Ishikawa (cell line): ENCODE data around the gene TBC1D22A.

ENCODE experiments used
- CEBPB ChIP-seq: IDR thresholded peaks from 2 replicates; pipeline ENCODE4 v1.6.1; 2012
- CREB1 ChIP-seq: IDR thresholded peaks from 2 replicates; pipeline ENCODE4 v1.6.1; 2012; ENCODE audit warnings: low read depth
- EGR1 ChIP-seq: IDR thresholded peaks from 2 replicates; pipeline ENCODE4 v1.6.1; 2012
- EP300 ChIP-seq: IDR thresholded peaks from 2 replicates; pipeline ENCODE4 v1.6.1; 2012; ENCODE audit warnings: borderline replicate concordance
- FOXM1 ChIP-seq: IDR thresholded peaks from 2 replicates; pipeline ENCODE4 v1.6.1; 2012; ENCODE audit warnings: low read depth, borderline replicate concordance
- MAX ChIP-seq: IDR thresholded peaks from 2 replicates; pipeline ENCODE4 v1.6.1; 2012
- NFIC ChIP-seq: IDR thresholded peaks from 2 replicates; pipeline ENCODE4 v1.6.1; 2012
- RAD21 ChIP-seq: IDR thresholded peaks from 2 replicates; pipeline ENCODE4 v1.6.1; 2012; ENCODE audit warnings: low read depth
- REST ChIP-seq: IDR thresholded peaks from 2 replicates; pipeline ENCODE4 v1.6.1; 2012; ENCODE audit warnings: low read depth, mild to moderate bottlenecking
- TAF1 ChIP-seq: IDR thresholded peaks from 2 replicates; pipeline ENCODE4 v1.6.1; 2012; ENCODE audit warnings: low read depth, mild to moderate bottlenecking
- TCF12 ChIP-seq: IDR thresholded peaks from 2 replicates; pipeline ENCODE4 v1.6.1; 2012; ENCODE audit warnings: low read depth
- TEAD4 ChIP-seq: IDR thresholded peaks from 2 replicates; pipeline ENCODE4 v1.6.1; 2012
- YY1 ChIP-seq: IDR thresholded peaks from 2 replicates; pipeline ENCODE4 v1.6.1; 2012; ENCODE audit warnings: low read depth
- ZBTB7A ChIP-seq: IDR thresholded peaks from 2 replicates; pipeline ENCODE4 v1.6.1; 2012; ENCODE audit warnings: low read depth
- TF ChIP-seq, protein P1 (sequence below): IDR thresholded peaks from 2 replicates; pipeline ENCODE4 v1.6.1; 2012

TBC1D22A gene

GRCh38 chr22:46764140-46764680, 1.8 kb downstream of the TBC1D22A start:
- TF ChIP-seq TAF1: no peak

GRCh38 chr22:46764779-46765485, 2.5 kb downstream of the TBC1D22A start:
- TF ChIP-seq YY1 (no peak), TEAD4 (no peak), CREB1 (no peak), TAF1 (no peak), NFIC (no peak), FOXM1 (no peak), REST (no peak), EP300 (no peak), EGR1 (no peak), RAD21 (no peak), MAX (no peak), CEBPB (no peak), ZBTB7A (no peak), TCF12 (no peak)
- TF ChIP-seq, protein P1, sequence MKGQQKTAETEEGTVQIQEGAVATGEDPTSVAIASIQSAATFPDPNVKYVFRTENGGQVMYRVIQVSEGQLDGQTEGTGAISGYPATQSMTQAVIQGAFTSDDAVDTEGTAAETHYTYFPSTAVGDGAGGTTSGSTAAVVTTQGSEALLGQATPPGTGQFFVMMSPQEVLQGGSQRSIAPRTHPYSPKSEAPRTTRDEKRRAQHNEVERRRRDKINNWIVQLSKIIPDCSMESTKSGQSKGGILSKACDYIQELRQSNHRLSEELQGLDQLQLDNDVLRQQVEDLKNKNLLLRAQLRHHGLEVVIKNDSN: no peak

DNA sequence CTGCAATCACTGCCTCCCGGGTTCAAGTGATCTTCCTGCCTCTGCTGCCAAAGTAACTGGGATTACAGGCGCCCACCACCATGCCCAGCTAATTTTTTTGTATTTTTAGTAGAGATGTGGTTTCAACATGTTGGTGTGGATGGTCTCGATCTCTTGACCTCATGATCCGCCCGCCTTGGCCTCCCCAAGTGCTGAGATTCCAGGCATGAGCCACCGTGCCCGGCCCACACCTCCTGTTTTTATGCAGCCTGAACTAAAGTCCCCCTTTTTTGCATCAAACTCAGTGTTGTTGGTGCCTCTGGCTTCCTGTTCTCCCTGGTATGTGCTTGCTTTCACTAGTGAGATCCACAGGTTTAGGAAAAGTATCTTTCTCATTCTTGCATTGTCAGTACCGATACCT, 4.2 kb downstream of the TBC1D22A start:
- TF ChIP-seq NFIC (no peak), CREB1 (no peak), EP300 (no peak)

GRCh38 chr22:46767249-46767985, 5.0 kb downstream of the TBC1D22A start:
- TF ChIP-seq MAX: no peak
- TF ChIP-seq REST: no peak
- TF ChIP-seq, protein P1: no peak
- TF ChIP-seq RAD21: no peak
- no peak for TF ChIP-seq EP300
- TF ChIP-seq NFIC: no peak
- no peak for TF ChIP-seq TCF12
- no peak for TF ChIP-seq TAF1
- no peak for TF ChIP-seq ZBTB7A
- TF ChIP-seq YY1: no peak
- TF ChIP-seq EGR1: no peak
- no peak for TF ChIP-seq TEAD4
- no peak for TF ChIP-seq FOXM1
- TF ChIP-seq CEBPB: no peak
- TF ChIP-seq CREB1: no peak

DNA sequence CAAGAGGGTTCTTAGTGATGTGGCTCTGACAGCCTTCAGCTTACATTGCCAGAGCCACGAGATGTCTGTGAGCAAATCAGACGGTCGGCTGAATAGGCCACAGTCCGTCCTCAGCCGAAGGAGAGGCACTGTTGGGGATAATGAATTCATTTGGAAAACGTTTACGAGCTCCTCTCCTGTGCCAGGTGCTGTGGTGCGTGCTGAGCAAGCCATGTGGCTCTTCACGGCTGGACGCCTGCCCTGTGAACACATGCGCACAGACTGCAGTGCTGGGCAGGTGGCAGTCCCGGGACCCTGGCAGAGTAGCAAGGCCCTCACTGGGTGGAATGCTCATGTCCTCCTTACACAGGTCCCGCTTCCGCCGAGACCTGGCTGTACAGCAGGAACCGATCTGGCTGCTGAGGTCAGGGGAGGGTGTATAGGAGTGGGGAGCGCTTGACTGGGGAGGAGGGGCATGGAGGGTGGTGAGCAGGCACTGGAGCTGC, 6.8 kb downstream of the TBC1D22A start:
- TF ChIP-seq NFIC (0 out of 2 replicates have a peak, but pooled peaks have one; percentile 27), YY1 (no peak), FOXM1 (no peak), TEAD4 (peak; percentile 33; the same call in 1 of the 2 replicates), EP300 (peak; percentile 22; the same call in 1 of the 2 replicates), EGR1 (no peak), ZBTB7A (no peak), MAX (peak; percentile 92), RAD21 (no peak), CREB1 (no peak), CEBPB (no peak), TAF1 (no peak), REST (no peak), TCF12 (peak; percentile 70)
- TF ChIP-seq, protein P1: 0 out of 2 replicates have a peak, but pooled peaks have one; percentile 32
